Coronary artery (tissue), 2 donors: Measurements from ENCODE around the gene KCNIP1.
A peak's percentile ranks its signal among the peaks of the same experiment; 100 is the strongest.

Source experiments
- DNase-seq: peaks from one replicate; pipeline ENCODE4 v3.0.0-alpha.2; 2017; ENCODE audit warnings: low spot score
- H3K27ac ChIP-seq, 2 donors: fragments of 200-600 bp; sonication (generic); one replicate each; pipeline ENCODE4 v1.5.1; 2016 to 2019
- H3K4me3 ChIP-seq: fragments of 200-600 bp; sonication (generic); 2 replicates; pipeline ENCODE4 v1.5.1; 2016; ENCODE audit warnings: mild to moderate bottlenecking, moderate library complexity
- TF ChIP-seq, protein P1 (sequence below): fragments of 200-600 bp; sonication (generic); IDR thresholded peaks from one replicate; pipeline ENCODE4 v1.5.1; 2019; ENCODE audit warnings: antibody characterized with exemption

Gene KCNIP1

DNA sequence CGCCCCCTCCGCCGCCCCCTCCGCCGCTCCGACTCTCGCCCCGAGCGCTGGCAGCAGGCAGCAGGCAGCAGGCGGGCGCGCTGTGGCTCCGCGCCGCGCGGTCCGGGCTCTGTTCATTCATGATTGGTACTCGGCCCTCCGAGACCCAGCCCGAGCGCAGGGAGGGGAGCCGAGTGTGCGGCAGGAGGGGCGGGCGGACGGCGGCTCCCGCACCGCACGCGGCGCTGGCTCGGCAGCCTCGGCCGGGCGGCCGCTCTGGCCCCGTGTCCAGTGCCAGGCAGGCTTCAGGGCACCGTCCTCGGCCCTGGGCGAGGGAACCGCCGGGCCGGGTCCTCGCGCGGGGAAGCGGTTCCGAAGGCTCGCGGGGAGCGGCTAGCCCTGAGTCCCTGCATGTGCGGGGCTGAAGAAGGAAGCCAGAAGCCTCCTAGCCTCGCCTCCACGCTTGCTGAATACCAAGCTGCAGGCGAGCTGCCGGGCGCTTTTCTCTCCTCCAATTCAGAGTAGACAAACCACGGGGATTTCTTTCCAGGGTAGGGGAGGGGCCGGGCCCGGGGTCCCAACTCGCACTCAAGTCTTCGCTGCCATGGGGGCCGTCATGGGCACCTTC is at the start of gene KCNIP1:
Gene KCNIP1 (plus strand): TSS at position 31 of the 607 bp plus-strand sequence.
- H3K27ac ChIP-seq = no peak within 1 kb of the TSS
- DNase-seq = no peak
- H3K4me3 ChIP-seq = peak within 1 kb of the TSS; percentile 63
- TF ChIP-seq, protein P1, sequence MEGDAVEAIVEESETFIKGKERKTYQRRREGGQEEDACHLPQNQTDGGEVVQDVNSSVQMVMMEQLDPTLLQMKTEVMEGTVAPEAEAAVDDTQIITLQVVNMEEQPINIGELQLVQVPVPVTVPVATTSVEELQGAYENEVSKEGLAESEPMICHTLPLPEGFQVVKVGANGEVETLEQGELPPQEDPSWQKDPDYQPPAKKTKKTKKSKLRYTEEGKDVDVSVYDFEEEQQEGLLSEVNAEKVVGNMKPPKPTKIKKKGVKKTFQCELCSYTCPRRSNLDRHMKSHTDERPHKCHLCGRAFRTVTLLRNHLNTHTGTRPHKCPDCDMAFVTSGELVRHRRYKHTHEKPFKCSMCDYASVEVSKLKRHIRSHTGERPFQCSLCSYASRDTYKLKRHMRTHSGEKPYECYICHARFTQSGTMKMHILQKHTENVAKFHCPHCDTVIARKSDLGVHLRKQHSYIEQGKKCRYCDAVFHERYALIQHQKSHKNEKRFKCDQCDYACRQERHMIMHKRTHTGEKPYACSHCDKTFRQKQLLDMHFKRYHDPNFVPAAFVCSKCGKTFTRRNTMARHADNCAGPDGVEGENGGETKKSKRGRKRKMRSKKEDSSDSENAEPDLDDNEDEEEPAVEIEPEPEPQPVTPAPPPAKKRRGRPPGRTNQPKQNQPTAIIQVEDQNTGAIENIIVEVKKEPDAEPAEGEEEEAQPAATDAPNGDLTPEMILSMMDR = no peak

- TF ChIP-seq, protein P1 = no peak
- Histone ChIP-seq H3K4me3 (no peak overlapping the region), H3K27ac (no peak overlapping the region)
- no peak for DNase-seq
Observed at GRCh38 chr5:170463426-170463825, 40.4 kb upstream of the KCNIP1 start.

DNA sequence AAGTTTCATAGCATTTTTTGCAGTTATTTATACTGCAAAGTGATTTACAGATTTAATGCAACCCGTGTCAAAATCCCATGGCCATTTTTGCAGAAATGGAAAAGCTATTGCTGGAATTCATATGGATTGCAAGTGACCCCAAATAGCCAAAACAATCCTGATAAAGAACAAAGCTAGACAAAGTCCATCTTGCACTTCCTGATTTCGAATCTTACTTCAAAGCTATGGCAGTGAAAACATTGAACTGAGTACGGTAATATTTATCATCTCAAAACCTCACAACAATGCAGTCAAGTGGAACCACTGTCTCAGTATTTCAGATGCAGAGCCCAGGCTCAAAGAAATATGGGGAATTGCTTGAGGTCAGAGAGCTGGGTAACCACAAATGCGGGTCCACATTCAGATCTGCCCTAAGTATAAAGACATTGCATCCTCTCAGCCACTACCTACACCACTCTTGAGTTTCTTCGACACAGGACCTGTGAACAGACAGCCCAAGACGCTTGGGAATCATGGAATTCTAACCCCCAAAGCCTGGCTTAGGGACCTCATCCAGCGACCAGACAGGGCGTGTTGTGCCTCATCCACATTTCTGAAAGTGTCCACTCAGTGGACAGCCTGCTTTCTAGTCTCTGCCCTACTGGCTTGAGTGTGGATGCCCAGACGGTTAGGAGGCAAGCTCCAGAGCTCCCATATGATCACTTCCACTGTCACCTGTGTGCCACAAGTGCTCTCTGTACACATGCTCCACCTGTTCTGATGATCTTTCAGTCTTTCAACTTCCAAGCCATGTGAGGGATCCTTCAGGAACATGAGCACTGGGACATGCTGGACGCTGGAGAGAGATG is 39.3 kb upstream of the KCNIP1 start:
- DNase-seq = no peak
- Histone ChIP-seq H3K4me3 (no peak overlapping the region), H3K27ac (no peak overlapping the region)
- TF ChIP-seq, protein P1 = no peak

DNA sequence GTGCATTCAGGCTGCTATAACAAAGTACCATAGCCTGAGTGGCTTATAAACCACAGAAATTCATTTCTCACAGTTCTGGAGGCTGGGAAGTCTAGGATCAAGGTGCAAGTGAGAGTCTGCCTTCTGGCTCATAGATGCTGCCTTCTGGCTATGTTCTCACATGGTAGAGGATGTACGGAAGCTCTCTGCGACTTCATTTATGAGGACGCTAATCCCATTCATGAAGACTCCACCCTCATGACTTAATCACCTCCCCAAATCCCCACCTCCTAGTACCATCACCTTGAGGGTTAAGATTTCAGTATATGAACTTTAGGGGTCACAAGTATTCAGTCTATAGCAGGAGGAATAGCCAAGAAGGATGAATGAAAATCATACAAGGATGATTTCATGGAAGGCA is 37.3 kb upstream of the KCNIP1 start:
- TF ChIP-seq, protein P1 = no peak
- H3K27ac ChIP-seq = no peak overlapping the region

GRCh38 chr5:170466988-170467707 is 36.7 kb upstream of the KCNIP1 start:
- H3K4me3 ChIP-seq = no peak overlapping the region
- no peak overlapping the region for H3K27ac ChIP-seq
- TF ChIP-seq, protein P1 = no peak
- DNase-seq = no peak

More for the DNA sequence above, 37.3 kb upstream of the KCNIP1 start:
- no peak for DNase-seq
- H3K4me3 ChIP-seq = no peak overlapping the region

- Histone ChIP-seq H3K4me3 (no peak overlapping the region), H3K27ac (no peak overlapping the region)
- DNase-seq = no peak
- TF ChIP-seq, protein P1 = no peak
Observed at GRCh38 chr5:170468633-170469285, 35.1 kb upstream of the KCNIP1 start.
